ENCODE results near the gene ABCF1. TPM values are rescaled to one million over a fixed set of nuclear protein-coding genes. Genes with fewer than 3 reads are reported as not detected.

The ABCF1 gene
- total RNA-seq, 4 donors from 2014 or later, result 39.0 to 60.8 (median 51.4) TPM

GRCh38 chr6:30555816-30556065, 15.5 kb upstream of the ABCF1 start:
- peak overlapping the region; percentile 84 to 96 (median 89) for H3K4me3 ChIP-seq
- intact Hi-C loops (cut with DNase I), result loop anchor here (2.0 kb wide), 1 partner anchor 15 kb away; the partner anchor contains the start of gene ABCF1
- 2% methylated on average over 9 of the region's 15 CpGs for WGBS

DNA sequence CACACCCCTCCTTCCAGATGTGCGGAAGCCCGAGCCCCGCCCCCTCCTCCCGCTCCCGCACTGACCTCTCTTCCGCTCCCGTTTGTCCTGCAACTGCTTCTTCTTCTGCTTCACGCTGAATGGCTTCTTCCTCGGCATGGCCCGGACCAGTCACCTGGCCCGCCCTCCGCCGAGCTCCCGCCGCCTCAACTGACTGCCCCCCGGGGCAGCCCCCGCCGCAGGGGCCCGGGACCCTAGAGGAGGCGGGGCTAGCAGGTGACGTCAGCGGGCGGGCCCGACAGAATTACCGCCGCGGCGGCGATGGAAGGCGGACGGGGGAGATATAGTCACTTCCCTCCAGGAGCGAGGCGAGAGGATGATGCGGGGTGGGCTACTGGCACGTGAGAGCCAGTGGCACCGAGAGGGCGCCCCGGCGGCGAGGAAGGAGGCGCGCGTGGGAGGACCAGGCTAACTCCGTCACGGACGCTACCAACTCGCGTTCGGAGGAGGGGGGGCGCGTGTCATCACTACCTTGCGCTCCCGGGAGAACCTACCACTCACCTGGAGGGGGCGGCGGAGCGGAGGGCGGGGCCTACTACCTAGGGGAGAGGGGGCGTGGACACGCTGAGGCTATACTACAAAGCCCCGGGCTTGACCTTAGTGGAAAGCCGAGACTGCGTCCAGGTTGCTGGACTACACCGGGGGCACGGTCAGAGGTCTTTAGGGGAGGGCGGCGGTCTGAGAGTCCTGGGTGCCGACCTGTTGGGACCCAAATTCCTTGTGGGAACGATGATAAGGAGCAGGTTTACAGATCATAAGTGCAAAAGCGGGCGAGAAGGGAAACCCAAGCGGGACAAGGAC, 15.0 kb upstream of the ABCF1 start, which contains the start of gene GNL1:
TSS of gene GNL1 (minus strand) at position 424 of the 840 bp plus-strand sequence. CDS start at position 138, 286 bp downstream.
- Histone ChIP-seq H3K9me3 (no peaks in the 10 kb centered on the region), H3K4me3 (peak within 1 kb of the TSS; percentile 84 to 96 (median 89)), H3K27ac (replicated peaks in 1 of 4) (peak within 1 kb of the TSS; percentile 98 to 100 (median 98)), H3K4me1 (peaks cover 19 to 39% (median 30%) of the 10 kb centered on the region in 4 donors), H3K36me3 (peaks cover 15 to 37% (median 32%) of the 10 kb centered on the region in 4 donors), H3K27me3 (no peaks in the 10 kb centered on the region)
- WGBS, result 1% methylated on average over 38 of the region's 71 CpGs
- DNase-seq (ENCODE audit: extremely low spot score), result peak; percentile 97
- TF ChIP-seq, protein P1, sequence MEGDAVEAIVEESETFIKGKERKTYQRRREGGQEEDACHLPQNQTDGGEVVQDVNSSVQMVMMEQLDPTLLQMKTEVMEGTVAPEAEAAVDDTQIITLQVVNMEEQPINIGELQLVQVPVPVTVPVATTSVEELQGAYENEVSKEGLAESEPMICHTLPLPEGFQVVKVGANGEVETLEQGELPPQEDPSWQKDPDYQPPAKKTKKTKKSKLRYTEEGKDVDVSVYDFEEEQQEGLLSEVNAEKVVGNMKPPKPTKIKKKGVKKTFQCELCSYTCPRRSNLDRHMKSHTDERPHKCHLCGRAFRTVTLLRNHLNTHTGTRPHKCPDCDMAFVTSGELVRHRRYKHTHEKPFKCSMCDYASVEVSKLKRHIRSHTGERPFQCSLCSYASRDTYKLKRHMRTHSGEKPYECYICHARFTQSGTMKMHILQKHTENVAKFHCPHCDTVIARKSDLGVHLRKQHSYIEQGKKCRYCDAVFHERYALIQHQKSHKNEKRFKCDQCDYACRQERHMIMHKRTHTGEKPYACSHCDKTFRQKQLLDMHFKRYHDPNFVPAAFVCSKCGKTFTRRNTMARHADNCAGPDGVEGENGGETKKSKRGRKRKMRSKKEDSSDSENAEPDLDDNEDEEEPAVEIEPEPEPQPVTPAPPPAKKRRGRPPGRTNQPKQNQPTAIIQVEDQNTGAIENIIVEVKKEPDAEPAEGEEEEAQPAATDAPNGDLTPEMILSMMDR (IDR thresholded peaks at IDR 0.05), result no peak
- TF ChIP-seq POLR2AphosphoS5 (IDR thresholded peaks at IDR 0.05) (peak; percentile 73 to 89), EP300 (IDR thresholded peaks at IDR 0.05) (no peak), POLR2A (IDR thresholded peaks at IDR 0.05; ENCODE audit: low read depth) (peak; percentile 32)
- intact Hi-C loops (cut with DNase I), result loop anchor here (2.0 kb wide), 1 partner anchor 15 kb away; the partner anchor contains the start of gene ABCF1

More at GRCh38 chr6:30555816-30556065, 15.5 kb upstream of the ABCF1 start:
- Histone ChIP-seq H3K9me3 (no peaks in the 10 kb centered on the region), H3K36me3 (peaks cover 19 to 40% (median 37%) of the 10 kb centered on the region in 4 donors), H3K4me1 (peaks cover 19 to 39% (median 30%) of the 10 kb centered on the region in 4 donors), H3K27me3 (no peaks in the 10 kb centered on the region), H3K27ac (replicated peaks in 1 of 4) (peak overlapping the region; percentile 98 to 100 (median 98))
- no peak for DNase-seq (ENCODE audit: extremely low spot score)
- TF ChIP-seq POLR2AphosphoS5 (IDR thresholded peaks at IDR 0.05), result no peak
- TF ChIP-seq POLR2A (IDR thresholded peaks at IDR 0.05; ENCODE audit: low read depth), result no peak
- TF ChIP-seq, protein P1 (IDR thresholded peaks at IDR 0.05), result no peak
- TF ChIP-seq EP300 (IDR thresholded peaks at IDR 0.05), result no peak

GRCh38 chr6:30556906-30557682, 14.1 kb upstream of the ABCF1 start, which contains the start of gene PRR3:
Gene PRR3 (plus strand): TSS chr6:30557295. CDS start chr6:30557345, 50 bp downstream.
- Histone ChIP-seq H3K36me3 (peaks cover 10 to 37% (median 30%) of the 10 kb centered on the region in 4 donors), H3K27ac (replicated peaks in 1 of 4) (peak within 1 kb of the TSS; percentile 98 to 100 (median 98)), H3K4me1 (peaks cover 19 to 39% (median 30%) of the 10 kb centered on the region in 4 donors), H3K4me3 (peak within 1 kb of the TSS; percentile 84 to 96 (median 89)), H3K9me3 (no peaks in the 10 kb centered on the region), H3K27me3 (no peaks in the 10 kb centered on the region)
- no peak for TF ChIP-seq EP300 (IDR thresholded peaks at IDR 0.05)
- TF ChIP-seq POLR2AphosphoS5 (IDR thresholded peaks at IDR 0.05), result peak; percentile 71 to 80
- TF ChIP-seq POLR2A (IDR thresholded peaks at IDR 0.05; ENCODE audit: low read depth), result peak; percentile 48
- under 1% methylated on average over 42 of the region's 42 CpGs for WGBS
- DNase-seq (ENCODE audit: extremely low spot score), result peak; percentile 96
- intact Hi-C loops (cut with DNase I), result loop anchor here (2.0 kb wide), 1 partner anchor 14 kb away; the partner anchor contains the start of gene ABCF1

GRCh38 chr6:30557683-30557981, 13.6 kb upstream of the ABCF1 start:
- Histone ChIP-seq H3K36me3 (peaks cover 8 to 37% (median 30%) of the 10 kb centered on the region in 4 donors), H3K4me3 (peak overlapping the region; percentile 84 to 96 (median 89)), H3K27ac (replicated peaks in 1 of 4) (peak overlapping the region; percentile 98 to 100 (median 98)), H3K27me3 (no peaks in the 10 kb centered on the region), H3K9me3 (no peaks in the 10 kb centered on the region), H3K4me1 (peaks cover 19 to 39% (median 30%) of the 10 kb centered on the region in 4 donors)
- WGBS, result 3% methylated on average over 6 of the region's 6 CpGs
- TF ChIP-seq POLR2A (IDR thresholded peaks at IDR 0.05; ENCODE audit: low read depth), result no peak
- TF ChIP-seq EP300 (IDR thresholded peaks at IDR 0.05), result no peak
- TF ChIP-seq, protein P1 (IDR thresholded peaks at IDR 0.05), result no peak
- no peak for TF ChIP-seq POLR2AphosphoS5 (IDR thresholded peaks at IDR 0.05)
- intact Hi-C loops (cut with DNase I), result loop anchor here (2.0 kb wide), 1 partner anchor 13 kb away; the partner anchor contains the start of gene ABCF1
- DNase-seq (ENCODE audit: extremely low spot score), result no peak

Data from esophagus muscularis mucosa (tissue), 4 donors.